TTC549 (cell line): ENCODE data around the gene XRCC5.

Experiments
- FAIRE-seq: peaks from 2 replicates; lab custom pipeline; 2012; peaks lifted over from hg19 to GRCh38; lab: Jason Lieb, UNC

Gene XRCC5

GRCh38 chr2:216086207-216086893 is 22.8 kb upstream of the XRCC5 start:
- no peak for FAIRE-seq

GRCh38 chr2:216090369-216090786 is 18.8 kb upstream of the XRCC5 start:
- no peak for FAIRE-seq

GRCh38 chr2:216092646-216093045 is 16.5 kb upstream of the XRCC5 start:
- FAIRE-seq: no peak

- no peak for FAIRE-seq
Measured at GRCh38 chr2:216094701-216095100, 14.4 kb upstream of the XRCC5 start.

- no peak for FAIRE-seq
Measured at GRCh38 chr2:216098421-216099334, 10.5 kb upstream of the XRCC5 start.

- FAIRE-seq: no peak
Measured at GRCh38 chr2:216101109-216101508, 8.0 kb upstream of the XRCC5 start.

- no peak for FAIRE-seq
Measured at GRCh38 chr2:216103213-216103612, 5.9 kb upstream of the XRCC5 start.

GRCh38 chr2:216104691-216105090 is 4.5 kb upstream of the XRCC5 start:
- FAIRE-seq: no peak

GRCh38 chr2:216107320-216107719 is 1.8 kb upstream of the XRCC5 start:
- no peak for FAIRE-seq

GRCh38 chr2:216107760-216108159 is 1.4 kb upstream of the XRCC5 start:
- FAIRE-seq: no peak

GRCh38 chr2:216108310-216108966 is 710 bp upstream of the XRCC5 start:
- no peak for FAIRE-seq

- FAIRE-seq: no peak
Measured at GRCh38 chr2:216109962-216110614, 940 bp downstream of the XRCC5 start.

- FAIRE-seq: no peak
Measured at GRCh38 chr2:216110620-216111019, 1.5 kb downstream of the XRCC5 start.

- FAIRE-seq: no peak
Measured at GRCh38 chr2:216111122-216111521, 2.0 kb downstream of the XRCC5 start.

GRCh38 chr2:216112926-216113325 is 3.8 kb downstream of the XRCC5 start:
- no peak for FAIRE-seq

GRCh38 chr2:216113572-216113971 is 4.4 kb downstream of the XRCC5 start:
- no peak for FAIRE-seq

- FAIRE-seq: no peak
Measured at GRCh38 chr2:216114382-216114713, 5.2 kb downstream of the XRCC5 start.

GRCh38 chr2:216114714-216115531 is 5.8 kb downstream of the XRCC5 start:
- FAIRE-seq: peak; percentile 97

- FAIRE-seq: no peak
Measured at GRCh38 chr2:216116418-216116817, 7.3 kb downstream of the XRCC5 start.

GRCh38 chr2:216117561-216118340 is 8.6 kb downstream of the XRCC5 start:
- FAIRE-seq: no peak

- no peak for FAIRE-seq
Measured at GRCh38 chr2:216118474-216118873, 9.3 kb downstream of the XRCC5 start.
